Adrenal gland (tissue), 12 donors: ENCODE data around the gene ARHGEF7. TPM values are rescaled to one million over a fixed set of nuclear protein-coding genes. Genes with fewer than 3 reads are reported as not detected.

Experiments used
- DNase-seq, 7 donors: peaks; one replicate each; pipeline ENCODE4 v3.0.0-alpha.2; 2019 to 2020
- H3K27ac ChIP-seq, 5 donors: fragments of 200-600 bp; sonication (generic) in 4 of 5; 1 replicate in 3 of 5; 2 replicates in 2 of 5; pipeline versions ENCODE4 v1.5.1 to v1.8.0; 2016 to 2020; ENCODE audit warnings: mild to moderate bottlenecking in 1 of 5
- H3K27me3 ChIP-seq: fragments of 200-600 bp; 2 replicates; pipeline ENCODE4 v1.8.0; 2021
- H3K36me3 ChIP-seq, 2 donors: fragments of 200-600 bp; replicated peaks in 1 of 2; 1 replicate in 1 of 2; 2 replicates in 1 of 2; pipeline versions ENCODE4 v1.5.1 to v1.8.0; 2018 to 2022
- H3K4me1 ChIP-seq, 2 donors: fragments of 200-600 bp; replicated peaks in 1 of 2; 1 replicate in 1 of 2; 2 replicates in 1 of 2; pipeline versions ENCODE4 v1.5.1 to v1.8.0; 2018 to 2021
- H3K4me3 ChIP-seq, 4 donors: fragments of 200-600 bp; sonication (generic) in 3 of 4; one replicate each; pipeline ENCODE4 v1.5.1; 2016 to 2018
- H3K9me3 ChIP-seq, 3 donors: fragments of 200-600 bp; sonication (generic) in 1 of 3; replicated peaks in 1 of 3; 1 replicate in 2 of 3; 2 replicates in 1 of 3; pipeline versions ENCODE4 v1.5.1 to v1.8.0; 2016 to 2021
- CTCF ChIP-seq, 6 experiments: fragments of 450-650 bp in 4 of 6; fragments of 200-600 bp in 2 of 6; sonication (generic) in 1 of 6; IDR thresholded peaks; 1 replicate in 5 of 6; 2 replicates in 1 of 6; pipeline versions ENCODE4 v1.5.1 to v1.8.0; 2016 to 2021; ENCODE audit warnings: antibody characterized with exemption in 6 of 6, mild to moderate bottlenecking in 2 of 6, moderate library complexity in 1 of 6
- POLR2A ChIP-seq, 2 donors: fragments of 450-650 bp; IDR thresholded peaks; one replicate each; pipeline ENCODE4 v1.6.1; 2017; ENCODE audit warnings: antibody characterized with exemption in 2 of 2, mild to moderate bottlenecking in 2 of 2, moderate library complexity in 1 of 2
- WGBS, 4 donors: extraction: QIAGEN DNeasy Blood & Tissue Kit in 2 of 4; methylation state at CpG; one replicate each; pipeline versions ENCODE4 v1.1.5 to v1.1.7; 2013 to 2017; 5-methylcytosine and 5-hydroxymethylcytosine counted together
- intact Hi-C, 2 donors: fragments of 100-400 bp; cut with DNase I; formaldehyde crosslinking; loops; one replicate each; pipeline versions ENCODE4 v1.14.1 to v1.15.0; 2022 to 2023
- polyA plus RNA-seq, 3 donors: library from polyadenylated mRNA; stranded (reverse); fragments of 200-250 nt in 2 of 3; fragments of 350-450 nt in 1 of 3; fragmentation: Illumina TruSeq in 1 of 3; extraction: RNeasy Lipid Tissue Mini Kit (QIAGEN cat#74804) in 1 of 3; gene quantifications; one replicate each; pipeline ENCODE4 v1.2.3, GENCODE V29; 2013 to 2014
- total RNA-seq, 9 donors: library from RNA; depleted of rRNA in 4 of 9; stranded (reverse); fragments of >200 nt in 4 of 9; fragments of 120-200 nt in 1 of 9; fragmentation: NEBNext Ultra II Directional in 1 of 9; extraction: Animal tissue kit (Norgen Biotek cat#: 25700) in 1 of 9; gene quantifications; one replicate each; pipeline versions ENCODE4 v1.1.0 to v1.2.4, GENCODE V29; 2013 to 2023
- donor health status: healthy with polysubstance abuse.
- donor health status: Bipolar disorder and iron deficiency.
- donor health status: DM: yes; HTN: yes; CAD: no.
- donor health status: DM: no; HTN: no; CAD: no.
- donor health status: DM: no; HTN: no; CAD: no.
- donor health status: DM: yes; HTN: yes; CAD: no.

ARHGEF7 gene
- total and polyA plus RNA-seq, 12 donors, result 25.3 to 69.3 (median 53.2) TPM

- H3K36me3 ChIP-seq, result peaks cover 0 to 82% of the 10 kb centered on the region in 2 donors
- peak overlapping the region in 2 of 5 donors; percentile 27 to 56 for H3K27ac ChIP-seq
- TF ChIP-seq CTCF (IDR thresholded peaks at IDR 0.05), result no peak
- TF ChIP-seq POLR2A (IDR thresholded peaks at IDR 0.05), result no peak
- no peak overlapping the region for H3K4me3 ChIP-seq
- no peaks in the 10 kb centered on the region for H3K27me3 ChIP-seq
- peaks cover 4 to 11% of the 10 kb centered on the region in 2 donors for H3K4me1 ChIP-seq
- peak in 1 of 7 donors; percentile 44 for DNase-seq
- intact Hi-C loops, result no loop called here
- WGBS, 4 donors, result 83 to 92% (median 86%) methylated on average over 12 of the region's 12 CpGs
- no peaks in the 10 kb centered on the region for H3K9me3 ChIP-seq
These were observed 165.8 kb downstream of the ARHGEF7 start for GRCh38 chr13:111280681-111281585.

- intact Hi-C loops, result no loop called here
- Histone ChIP-seq H3K4me1 (peaks cover 4 to 11% of the 10 kb centered on the region in 2 donors), H3K4me3 (no peak overlapping the region), H3K27ac (peak overlapping the region in 2 of 5 donors; percentile 37 to 56), H3K27me3 (no peaks in the 10 kb centered on the region), H3K36me3 (peaks cover 0 to 83% of the 10 kb centered on the region in 2 donors), H3K9me3 (no peaks in the 10 kb centered on the region)
- TF ChIP-seq POLR2A (IDR thresholded peaks at IDR 0.05) (no peak), CTCF (IDR thresholded peaks at IDR 0.05) (no peak)
- WGBS, 4 donors, result 49 to 58% (median 55%) methylated on average over 10 of the region's 10 CpGs
- peak in 2 of 7 donors; percentile 15 to 51 for DNase-seq
These were observed 166.7 kb downstream of the ARHGEF7 start for GRCh38 chr13:111281751-111282311.

GRCh38 chr13:111282425-111282824 lies 167.3 kb downstream of the ARHGEF7 start:
- H3K36me3 ChIP-seq, result peaks cover 0 to 83% of the 10 kb centered on the region in 2 donors
- intact Hi-C loops, result no loop called here
- DNase-seq, result no peak
- peaks cover 4 to 11% of the 10 kb centered on the region in 2 donors for H3K4me1 ChIP-seq
- WGBS, 4 donors, result 72 to 81% (median 78%) methylated on average over 5 of the region's 5 CpGs
- no peak for TF ChIP-seq CTCF (IDR thresholded peaks at IDR 0.05)
- no peak for TF ChIP-seq POLR2A (IDR thresholded peaks at IDR 0.05)
- H3K27me3 ChIP-seq, result no peaks in the 10 kb centered on the region
- H3K27ac ChIP-seq, result peak overlapping the region in 2 of 5 donors; percentile 37 to 56
- H3K9me3 ChIP-seq, result no peaks in the 10 kb centered on the region
- no peak overlapping the region for H3K4me3 ChIP-seq

- H3K4me3 ChIP-seq, result no peak overlapping the region
- H3K9me3 ChIP-seq, result no peaks in the 10 kb centered on the region
- intact Hi-C loops, result no loop called here
- peaks cover 4 to 11% of the 10 kb centered on the region in 2 donors for H3K4me1 ChIP-seq
- peak overlapping the region in 1 of 5 donors; percentile 37 for H3K27ac ChIP-seq
- WGBS, 4 donors, result 95 to 97% (median 97%) methylated on average over 21 to 23 of the region's 23 CpGs
- peaks cover 0 to 83% of the 10 kb centered on the region in 2 donors for H3K36me3 ChIP-seq
- DNase-seq, result no peak
- no peaks in the 10 kb centered on the region for H3K27me3 ChIP-seq
- TF ChIP-seq POLR2A (IDR thresholded peaks at IDR 0.05), result no peak
- TF ChIP-seq CTCF (IDR thresholded peaks at IDR 0.05), result no peak
These were observed 167.9 kb downstream of the ARHGEF7 start for GRCh38 chr13:111282997-111283396.
